Neural cell (in vitro differentiated cells): ENCODE measurements around the gene CAVIN3.

Experiments
- CTCF ChIP-seq: fragments of 450-650 bp; IDR thresholded peaks from 2 replicates; pipeline ENCODE4 v1.5.1; 2014; ENCODE audit warnings: antibody characterized with exemption, mild to moderate bottlenecking, moderate library complexity; ENCODE audit not compliant: poor library complexity, severe bottlenecking
- EP300 ChIP-seq: fragments of 450-650 bp; conservative IDR thresholded peaks from 2 replicates; pipeline ENCODE4 v1.6.1; 2014; ENCODE audit warnings: antibody characterized with exemption, mild to moderate bottlenecking, moderate library complexity; ENCODE audit not compliant: poor library complexity, severe bottlenecking
- POLR2AphosphoS5 ChIP-seq: IDR thresholded peaks from 2 replicates; pipeline ENCODE4 v1.6.1; 2012
- TAF1 ChIP-seq: IDR thresholded peaks from 2 replicates; pipeline ENCODE4 v1.6.1; 2012; ENCODE audit warnings: low read depth

DNA sequence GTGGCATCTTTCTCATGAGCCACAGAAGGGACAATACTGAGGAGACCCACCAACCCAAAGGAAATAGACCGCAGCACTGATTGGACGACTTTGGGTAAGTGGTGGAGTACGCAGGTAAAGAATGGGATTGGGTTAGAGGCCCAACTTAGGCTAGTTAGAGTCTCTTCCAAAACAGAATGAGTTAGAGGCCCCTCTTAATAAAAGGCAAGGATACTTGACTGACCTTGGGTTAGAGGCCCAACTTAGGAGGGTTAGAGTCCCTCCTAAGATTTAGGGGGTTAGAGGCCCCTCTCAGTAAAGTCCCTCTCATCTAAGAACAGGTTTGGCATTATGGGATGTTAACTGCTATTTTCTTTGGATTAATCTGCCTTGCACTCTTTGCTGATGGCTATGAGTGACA is 36.1 kb downstream of the CAVIN3 start:
- TF ChIP-seq CTCF, result no peak
- no peak for TF ChIP-seq TAF1
- no peak for TF ChIP-seq POLR2AphosphoS5
- TF ChIP-seq EP300, result no peak
